Stomach (tissue), 4 donors: Measurements from ENCODE around the gene RPL22.

Experiments used
- CTCF ChIP-seq, 7 experiments: fragments of 450-650 bp in 4 of 7; fragments of 200-600 bp in 3 of 7; sonication (generic) in 3 of 7; IDR thresholded peaks; one replicate each; pipeline ENCODE4 v1.5.1; 2016 to 2019; ENCODE audit warnings: antibody characterized with exemption in 7 of 7, control low read depth in 2 of 7, mild to moderate bottlenecking in 1 of 7
- EP300 ChIP-seq: sonication (generic); formaldehyde crosslinking; IDR thresholded peaks from one replicate; pipeline ENCODE4 v1.6.1; 2017; ENCODE audit warnings: antibody characterized with exemption
- POLR2AphosphoS5 ChIP-seq, 3 donors: sonication (generic); formaldehyde crosslinking; IDR thresholded peaks; one replicate each; pipeline ENCODE4 v1.6.1; 2016; ENCODE audit warnings: antibody characterized with exemption in 3 of 3

GRCh38 chr1:6141592-6141991 lies 57.8 kb downstream of the RPL22 start:
- no peak for TF ChIP-seq CTCF (IDR thresholded peaks at IDR 0.05)
- TF ChIP-seq POLR2AphosphoS5 (IDR thresholded peaks at IDR 0.05): no peak
- TF ChIP-seq EP300: no peak
